ENCODE data around the gene PPIL1.

Gene PPIL1

GRCh38 chr6:36885461-36886401 is 11.1 kb upstream of the PPIL1 start, which contains the start of gene C6orf89:
Gene C6orf89 (plus strand): TSS chr6:36885952. CDS start chr6:36899445, 13,493 bp downstream.
- TF ChIP-seq CEBPB (IDR thresholded peaks at IDR 0.05), result no peak; the same call in 1 of the 2 replicates
- no peak for TF ChIP-seq REST (IDR thresholded peaks at IDR 0.05; ENCODE audit: low read depth)
- no peak for TF ChIP-seq ZBTB7A (IDR thresholded peaks at IDR 0.05; ENCODE audit: low read depth)
- TF ChIP-seq FOXM1 (IDR thresholded peaks at IDR 0.05; ENCODE audit: borderline replicate concordance, low read depth), result no peak
- peak; percentile 53; the same call in 1 of the 2 replicates for TF ChIP-seq RAD21 (IDR thresholded peaks at IDR 0.05; ENCODE audit: low read depth)
- peak; percentile 79 for TF ChIP-seq MAX (IDR thresholded peaks at IDR 0.05)
- 0 out of 2 replicates have a peak, but pooled peaks have one; percentile 47 for TF ChIP-seq YY1 (IDR thresholded peaks at IDR 0.05; ENCODE audit: low read depth)
- peak; percentile 36; the same call in 1 of the 2 replicates for TF ChIP-seq EGR1 (IDR thresholded peaks at IDR 0.05)
- TF ChIP-seq USF1 (IDR thresholded peaks at IDR 0.05), result no peak
- TF ChIP-seq EP300 (IDR thresholded peaks at IDR 0.05; ENCODE audit: borderline replicate concordance), result no peak
- TF ChIP-seq CREB1 (IDR thresholded peaks at IDR 0.05; ENCODE audit: low read depth), result no peak
- TF ChIP-seq TEAD4 (IDR thresholded peaks at IDR 0.05), result no peak
- TF ChIP-seq TCF12 (IDR thresholded peaks at IDR 0.05; ENCODE audit: low read depth), result peak; percentile 82; the same call in 1 of the 2 replicates
- peak; percentile 88 for TF ChIP-seq TAF1 (IDR thresholded peaks at IDR 0.05; ENCODE audit: low read depth)
- no peak; the same call in 1 of the 2 replicates for TF ChIP-seq NFIC (IDR thresholded peaks at IDR 0.05)

- no peak for TF ChIP-seq TAF1 (IDR thresholded peaks at IDR 0.05; ENCODE audit: low read depth)
- no peak for TF ChIP-seq REST (IDR thresholded peaks at IDR 0.05; ENCODE audit: low read depth)
- TF ChIP-seq TEAD4 (IDR thresholded peaks at IDR 0.05), result no peak
- TF ChIP-seq CEBPB (IDR thresholded peaks at IDR 0.05), result no peak
- no peak for TF ChIP-seq TCF12 (IDR thresholded peaks at IDR 0.05; ENCODE audit: low read depth)
- no peak for TF ChIP-seq NFIC (IDR thresholded peaks at IDR 0.05)
- TF ChIP-seq RAD21 (IDR thresholded peaks at IDR 0.05; ENCODE audit: low read depth), result no peak
- no peak for TF ChIP-seq FOXM1 (IDR thresholded peaks at IDR 0.05; ENCODE audit: borderline replicate concordance, low read depth)
- TF ChIP-seq USF1 (IDR thresholded peaks at IDR 0.05), result no peak
- TF ChIP-seq ZBTB7A (IDR thresholded peaks at IDR 0.05; ENCODE audit: low read depth), result no peak
- no peak for TF ChIP-seq EGR1 (IDR thresholded peaks at IDR 0.05)
These were observed 10.0 kb upstream of the PPIL1 start for GRCh38 chr6:36884610-36885009.

GRCh38 chr6:36875250-36875633 is 639 bp upstream of the PPIL1 start:
- TF ChIP-seq EP300 (IDR thresholded peaks at IDR 0.05; ENCODE audit: borderline replicate concordance) (no peak), ZBTB7A (IDR thresholded peaks at IDR 0.05; ENCODE audit: low read depth) (no peak), NFIC (IDR thresholded peaks at IDR 0.05) (no peak), TCF12 (IDR thresholded peaks at IDR 0.05; ENCODE audit: low read depth) (no peak), TAF1 (IDR thresholded peaks at IDR 0.05; ENCODE audit: low read depth) (no peak), RAD21 (IDR thresholded peaks at IDR 0.05; ENCODE audit: low read depth) (no peak), USF1 (IDR thresholded peaks at IDR 0.05) (no peak), CREB1 (IDR thresholded peaks at IDR 0.05; ENCODE audit: low read depth) (no peak), REST (IDR thresholded peaks at IDR 0.05; ENCODE audit: low read depth) (no peak), FOXM1 (IDR thresholded peaks at IDR 0.05; ENCODE audit: borderline replicate concordance, low read depth) (no peak), CEBPB (IDR thresholded peaks at IDR 0.05) (no peak), TEAD4 (IDR thresholded peaks at IDR 0.05) (no peak), YY1 (IDR thresholded peaks at IDR 0.05; ENCODE audit: low read depth) (no peak), MAX (IDR thresholded peaks at IDR 0.05) (no peak), EGR1 (IDR thresholded peaks at IDR 0.05) (no peak)
